Measurements from ENCODE around the gene LRCOL1.

- no peak for TF ChIP-seq SP1 (IDR thresholded peaks at IDR 0.05; ENCODE audit: low read depth, low read length)
- TF ChIP-seq CEBPB (IDR thresholded peaks at IDR 0.05; ENCODE audit: low read depth, low read length), result no peak
- no peak for TF ChIP-seq YY1 (IDR thresholded peaks at IDR 0.05; ENCODE audit: low read depth, low read length)
- TF ChIP-seq RAD21 (IDR thresholded peaks at IDR 0.05 in 1 of 2, conservative IDR thresholded peaks at IDR 0.05 in 1 of 2; ENCODE audit: low read depth in 2 of 2, low read length in 2 of 2), result no peak
- no peak for TF ChIP-seq ZNF274 (IDR thresholded peaks at IDR 0.05; ENCODE audit: borderline replicate concordance, extremely low read depth, low read length)
- no peak for TF ChIP-seq GABPA (IDR thresholded peaks at IDR 0.05; ENCODE audit: borderline replicate concordance, insufficient read depth, low read length)
- no peak for TF ChIP-seq CTCF (IDR thresholded peaks at IDR 0.05; ENCODE audit: control extremely low read depth in 1 of 3, insufficient read depth in 1 of 3, low read depth in 1 of 3, low read length in 3 of 3)
- no peak for TF ChIP-seq POLR2AphosphoS5 (IDR thresholded peaks at IDR 0.05; ENCODE audit: low read depth, low read length)
- no peak for TF ChIP-seq GTF2F1 (IDR thresholded peaks at IDR 0.05; ENCODE audit: borderline replicate concordance, low read depth, low read length)
Observed at GRCh38 chr12:132593938-132594358, 16.4 kb downstream of the LRCOL1 start.

Measured in H1 (cell line).